H9 (cell line): ENCODE data around the gene RAD21L1. TPM values are rescaled to one million over a fixed set of nuclear protein-coding genes. Genes with fewer than 3 reads are reported as not detected.
"Not testable (repeated sequence)": the region's sequence is repeated elsewhere in the genome, so short reads cannot be mapped to it uniquely, and the experiment has no call there.

Experiments used
- DNase-seq: peaks from one replicate; pipeline ENCODE4 v3.0.0-alpha.2; 2017
- H2AFZ ChIP-seq: one replicate; pipeline ENCODE4 v1.6.1; 2013; ENCODE audit warnings: mild to moderate bottlenecking, low read length, control low read depth, moderate library complexity
- H2AK5ac ChIP-seq: 2 replicates; pipeline ENCODE4 v1.6.1; 2013; ENCODE audit warnings: low read length, control low read depth, mixed read lengths; ENCODE audit not compliant: insufficient read length
- H2BK120ac ChIP-seq: one replicate; pipeline ENCODE4 v1.6.1; 2013; ENCODE audit warnings: low read depth, mild to moderate bottlenecking, low read length, control low read depth, inconsistent platforms; ENCODE audit not compliant: poor library complexity, severe bottlenecking
- H2BK12ac ChIP-seq: 2 replicates; pipeline ENCODE4 v1.6.1; 2013; ENCODE audit warnings: low read length, control low read depth, mixed read lengths, low read depth; ENCODE audit not compliant: insufficient read length
- H2BK15ac ChIP-seq: 2 replicates; pipeline ENCODE4 v1.6.1; 2013; ENCODE audit warnings: low read depth, low read length, control low read depth
- H2BK20ac ChIP-seq: one replicate; pipeline ENCODE4 v1.6.1; 2013; ENCODE audit warnings: low read depth, mild to moderate bottlenecking, low read length, control low read depth, inconsistent platforms; ENCODE audit not compliant: poor library complexity, severe bottlenecking
- H2BK5ac ChIP-seq: 2 replicates; pipeline ENCODE4 v1.6.1; 2013; ENCODE audit warnings: low read length, control low read depth, mixed read lengths; ENCODE audit not compliant: insufficient read length
- H3K14ac ChIP-seq: 2 replicates; pipeline ENCODE4 v1.6.1; 2013; ENCODE audit warnings: low read length, control low read depth; ENCODE audit not compliant: insufficient read depth
- H3K18ac ChIP-seq: 2 replicates; pipeline ENCODE4 v1.6.1; 2013; ENCODE audit warnings: low read depth, mild to moderate bottlenecking, mixed read lengths, low read length, control low read depth; ENCODE audit not compliant: insufficient read length
- H3K23ac ChIP-seq: 2 replicates; pipeline ENCODE4 v1.6.1; 2013; ENCODE audit warnings: low read length, control low read depth, mixed read lengths, low read depth; ENCODE audit not compliant: insufficient read length
- H3K23me2 ChIP-seq: 2 replicates; pipeline ENCODE4 v1.6.1; 2013; ENCODE audit warnings: low read depth, mild to moderate bottlenecking, mixed read lengths, low read length, control low read depth; ENCODE audit not compliant: insufficient read length, poor library complexity, severe bottlenecking
- H3K27ac ChIP-seq: 2 replicates; pipeline ENCODE4 v1.5.1; 2013; ENCODE audit warnings: low read length, control low read depth, mixed read lengths, low read depth; ENCODE audit not compliant: insufficient read length
- H3K27me3 ChIP-seq: 2 replicates; pipeline ENCODE4 v1.6.1; 2013; ENCODE audit warnings: low read length, control low read depth, inconsistent platforms; ENCODE audit not compliant: insufficient read depth
- H3K4ac ChIP-seq: 2 replicates; pipeline ENCODE4 v1.6.1; 2013; ENCODE audit warnings: low read depth, mild to moderate bottlenecking, control low read depth, inconsistent platforms, low read length, moderate library complexity
- H3K4me1 ChIP-seq: 2 replicates; pipeline ENCODE4 v1.6.1; 2013; ENCODE audit warnings: low read length, control low read depth, inconsistent platforms; ENCODE audit not compliant: insufficient read depth
- H3K4me2 ChIP-seq: 2 replicates; pipeline ENCODE4 v1.6.1; 2013; ENCODE audit warnings: low read length, control low read depth, mixed read lengths; ENCODE audit not compliant: insufficient read length, insufficient read depth
- H3K56ac ChIP-seq: 2 replicates; pipeline ENCODE4 v1.6.1; 2013; ENCODE audit warnings: low read depth, mild to moderate bottlenecking, mixed read lengths, low read length, control low read depth; ENCODE audit not compliant: insufficient read length
- H3K79me1 ChIP-seq: 2 replicates; pipeline ENCODE4 v1.6.1; 2013; ENCODE audit warnings: low read depth, mild to moderate bottlenecking, moderate library complexity, low read length, control low read depth, inconsistent platforms; ENCODE audit not compliant: insufficient read depth, poor library complexity, severe bottlenecking
- H3K79me2 ChIP-seq: 2 replicates; pipeline ENCODE4 v1.6.1; 2013; ENCODE audit warnings: low read length, control low read depth, inconsistent platforms; ENCODE audit not compliant: insufficient read depth
- H3K9ac ChIP-seq: 2 replicates; pipeline ENCODE4 v1.6.1; 2013; ENCODE audit warnings: low read length, control low read depth, mixed read lengths; ENCODE audit not compliant: insufficient read length; ENCODE audit errors: extremely low read depth
- H3K9me3 ChIP-seq: one replicate; pipeline ENCODE4 v1.6.1; 2013; ENCODE audit warnings: low read depth, low read length, inconsistent platforms; ENCODE audit not compliant: control insufficient read depth
- H3T11ph ChIP-seq: one replicate; pipeline ENCODE4 v1.6.1; 2013; ENCODE audit warnings: mild to moderate bottlenecking, low read length, control low read depth, inconsistent platforms
- H4K20me1 ChIP-seq: one replicate; pipeline ENCODE4 v1.6.1; 2013; ENCODE audit not compliant: control insufficient read depth, insufficient read length, insufficient read depth
- H4K5ac ChIP-seq: 2 replicates; pipeline ENCODE4 v1.6.1; 2013; ENCODE audit warnings: low read depth, mild to moderate bottlenecking, mixed read lengths, low read length, control low read depth; ENCODE audit not compliant: insufficient read length
- H4K8ac ChIP-seq: replicated peaks from 2 replicates; pipeline ENCODE4 v1.6.1; 2013; ENCODE audit warnings: low read length, control low read depth, mixed read lengths, low read depth; ENCODE audit not compliant: insufficient read length
- H4K91ac ChIP-seq: 2 replicates; pipeline ENCODE4 v1.6.1; 2013; ENCODE audit warnings: low read depth, mild to moderate bottlenecking, moderate library complexity, mixed read lengths, low read length, control low read depth; ENCODE audit not compliant: insufficient read length
- H3K27ac Mint-ChIP-seq, 3 experiments: 2 replicates in 2 of 3; 3 replicates in 1 of 3; pipeline ENCODE4 v1.8.0; 2020 to 2021; ENCODE audit warnings: mixed read lengths in 3 of 3, mild to moderate bottlenecking in 1 of 3, moderate library complexity in 1 of 3
- H3K27me3 Mint-ChIP-seq: 2 replicates; pipeline ENCODE4 v1.8.0; 2021; ENCODE audit warnings: low read depth, mild to moderate bottlenecking, moderate library complexity, mixed read lengths
- H3K36me3 Mint-ChIP-seq, 3 experiments: 2 replicates in 2 of 3; 3 replicates in 1 of 3; pipeline ENCODE4 v1.8.0; 2020 to 2021; ENCODE audit warnings: low read depth in 3 of 3, mixed read lengths in 3 of 3; ENCODE audit not compliant: insufficient read depth in 1 of 3
- H3K4me1 Mint-ChIP-seq, 2 experiments: 2 replicates each; pipeline ENCODE4 v1.8.0; 2020; ENCODE audit warnings: mixed read lengths in 2 of 2
- H3K4me3 Mint-ChIP-seq, 2 experiments: 2 replicates in 1 of 2; 3 replicates in 1 of 2; pipeline ENCODE4 v1.8.0; 2020 to 2021; ENCODE audit warnings: mild to moderate bottlenecking in 2 of 2, mixed read lengths in 2 of 2, moderate library complexity in 1 of 2
- H3K9me3 Mint-ChIP-seq, 2 experiments: 2 replicates in 1 of 2; 3 replicates in 1 of 2; pipeline ENCODE4 v1.8.0; 2020; ENCODE audit warnings: mild to moderate bottlenecking in 2 of 2, mixed read lengths in 2 of 2, moderate library complexity in 1 of 2
- WGBS: extraction: QIAGEN DNeasy Blood & Tissue Kit; methylation state at CpG from one replicate; pipeline ENCODE4 v1.1.7; 2013; ENCODE audit warnings: missing lambda C conversion rate, low lambda C conversion rate, mixed read lengths; ENCODE audit not compliant: insufficient read length; ENCODE audit errors: extremely low coverage; 5-methylcytosine and 5-hydroxymethylcytosine counted together
- total RNA-seq: library from RNA; stranded (reverse); gene quantifications from 2 replicates; pipeline ENCODE4 v1.2.1, GENCODE V29; 2021
- TF ChIP-seq, protein P1 (sequence below): fragments of 200-600 bp; sonication (generic); conservative IDR thresholded peaks from 3 replicates; pipeline ENCODE4 v1.8.0; 2021; ENCODE audit warnings: antibody characterized with exemption, mild to moderate bottlenecking

RAD21L1 gene
- total RNA-seq, 1 experiment from 2014 or later: not detected

DNA sequence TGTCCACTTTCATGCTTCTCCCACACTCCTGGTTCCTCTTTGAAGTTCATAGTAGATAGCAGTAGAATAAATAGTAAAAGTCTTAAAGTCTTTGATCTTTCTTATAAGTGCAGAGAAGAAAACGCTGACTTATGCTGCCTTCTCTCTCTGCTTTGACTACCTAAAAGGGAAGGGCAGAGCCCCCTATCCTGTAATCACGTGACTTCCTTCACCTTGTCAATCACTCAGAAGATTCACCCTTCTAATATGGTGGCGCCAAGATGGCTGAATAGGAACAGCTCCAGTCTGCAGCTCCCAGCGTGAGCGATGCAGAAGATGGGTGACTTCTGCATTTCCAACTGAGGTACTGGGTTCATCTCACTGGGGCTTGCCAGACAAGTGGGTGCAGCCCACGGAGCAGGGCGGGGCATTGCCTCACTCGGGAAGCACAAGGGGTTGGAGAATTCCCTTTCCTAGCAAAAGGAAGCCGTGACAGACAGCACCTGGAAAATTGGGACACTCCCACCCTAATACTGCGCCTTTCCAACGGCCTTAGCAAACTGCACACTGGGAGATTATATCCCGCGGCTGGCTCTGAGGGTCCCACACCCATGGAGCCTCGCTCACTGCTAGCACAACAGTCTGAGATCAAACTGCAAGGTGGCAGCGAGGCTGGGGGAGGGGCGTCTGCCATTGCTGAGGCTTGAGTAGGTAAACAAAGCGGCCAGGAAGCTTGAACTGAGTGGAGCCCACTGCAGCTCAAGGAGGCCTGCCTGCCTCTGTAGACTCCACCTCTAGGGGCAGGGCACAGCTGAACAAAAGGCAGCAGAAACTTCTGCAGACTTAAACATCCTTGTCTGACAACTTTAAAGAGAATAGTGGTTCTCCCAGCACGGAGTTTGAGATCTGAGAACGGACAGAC is 9.1 kb upstream of the RAD21L1 start:
- H3K9ac ChIP-seq, H3K36me3 Mint-ChIP-seq, H3K56ac ChIP-seq, H3K27ac ChIP-seq, H4K20me1 ChIP-seq, H3K4me1 ChIP-seq, H2BK12ac ChIP-seq, H2BK20ac ChIP-seq, H3K9me3 ChIP-seq, H3K79me2 ChIP-seq, H2BK120ac ChIP-seq, H3K23ac ChIP-seq, H2BK5ac ChIP-seq, H3K14ac ChIP-seq, H3K27me3 ChIP-seq, H3K18ac ChIP-seq, H3T11ph ChIP-seq, H3K79me1 ChIP-seq, H2BK15ac ChIP-seq, H3K4me3 Mint-ChIP-seq, DNase-seq, H4K5ac ChIP-seq, H4K8ac ChIP-seq, H3K4me2 ChIP-seq, H4K91ac ChIP-seq, H3K23me2 ChIP-seq, H2AK5ac ChIP-seq, H2AFZ ChIP-seq, H3K4ac ChIP-seq: not testable (repeated sequence)
- H3K27me3 Mint-ChIP-seq: peaks cover 44% of the 10 kb centered on the region
- H3K9me3 Mint-ChIP-seq: peaks cover 23 to 28% of the 10 kb centered on the region in 2 experiments
- peak overlapping the region in 1 of 3 experiments; percentile 63; a peak in 1 of 7 replicates for H3K27ac Mint-ChIP-seq
- peaks cover 34 to 37% of the 10 kb centered on the region in 2 experiments for H3K4me1 Mint-ChIP-seq
- no CpG with 5 or more reads among the region's 19 CpGs for WGBS
- TF ChIP-seq, protein P1, sequence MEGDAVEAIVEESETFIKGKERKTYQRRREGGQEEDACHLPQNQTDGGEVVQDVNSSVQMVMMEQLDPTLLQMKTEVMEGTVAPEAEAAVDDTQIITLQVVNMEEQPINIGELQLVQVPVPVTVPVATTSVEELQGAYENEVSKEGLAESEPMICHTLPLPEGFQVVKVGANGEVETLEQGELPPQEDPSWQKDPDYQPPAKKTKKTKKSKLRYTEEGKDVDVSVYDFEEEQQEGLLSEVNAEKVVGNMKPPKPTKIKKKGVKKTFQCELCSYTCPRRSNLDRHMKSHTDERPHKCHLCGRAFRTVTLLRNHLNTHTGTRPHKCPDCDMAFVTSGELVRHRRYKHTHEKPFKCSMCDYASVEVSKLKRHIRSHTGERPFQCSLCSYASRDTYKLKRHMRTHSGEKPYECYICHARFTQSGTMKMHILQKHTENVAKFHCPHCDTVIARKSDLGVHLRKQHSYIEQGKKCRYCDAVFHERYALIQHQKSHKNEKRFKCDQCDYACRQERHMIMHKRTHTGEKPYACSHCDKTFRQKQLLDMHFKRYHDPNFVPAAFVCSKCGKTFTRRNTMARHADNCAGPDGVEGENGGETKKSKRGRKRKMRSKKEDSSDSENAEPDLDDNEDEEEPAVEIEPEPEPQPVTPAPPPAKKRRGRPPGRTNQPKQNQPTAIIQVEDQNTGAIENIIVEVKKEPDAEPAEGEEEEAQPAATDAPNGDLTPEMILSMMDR: peak; percentile 29; the same call in 2 of the 3 replicates

DNA sequence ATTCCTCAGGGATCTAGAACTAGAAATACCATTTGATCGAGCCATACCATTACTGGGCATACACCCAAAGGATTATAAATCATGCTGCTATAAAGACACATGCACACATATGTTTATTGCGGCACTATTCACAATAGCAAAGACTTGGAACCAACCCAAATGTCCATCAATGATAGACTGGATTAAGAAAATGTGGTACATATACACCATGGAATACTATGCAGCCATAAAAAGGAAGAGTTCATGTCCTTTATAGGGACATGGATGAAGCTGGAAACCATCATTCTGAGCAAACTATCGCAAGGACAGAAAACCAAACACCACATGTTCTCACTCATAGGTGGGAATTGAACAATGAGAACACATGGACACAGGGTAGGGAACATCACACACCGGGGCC is 3.1 kb upstream of the RAD21L1 start:
- not testable (repeated sequence) for H3K9ac ChIP-seq, H2BK15ac ChIP-seq, H4K20me1 ChIP-seq, H3K18ac ChIP-seq, DNase-seq, H2BK5ac ChIP-seq, H3K27me3 ChIP-seq, H3K4me1 Mint-ChIP-seq, H3K4me3 Mint-ChIP-seq, H3K27ac ChIP-seq, H3K79me1 ChIP-seq, H3K56ac ChIP-seq, H4K8ac ChIP-seq, H2BK20ac ChIP-seq, H4K91ac ChIP-seq, H3K23me2 ChIP-seq, H2AK5ac ChIP-seq, H3K27ac Mint-ChIP-seq, H3K36me3 Mint-ChIP-seq, H2AFZ ChIP-seq, H3K4me1 ChIP-seq, H3K4ac ChIP-seq, H3T11ph ChIP-seq, H3K9me3 ChIP-seq, H3K79me2 ChIP-seq, H3K4me2 ChIP-seq, H2BK12ac ChIP-seq, H2BK120ac ChIP-seq, H3K14ac ChIP-seq, H3K23ac ChIP-seq, H4K5ac ChIP-seq
- peaks cover 17 to 20% of the 10 kb centered on the region in 2 experiments for H3K9me3 Mint-ChIP-seq
- WGBS: no CpG with 5 or more reads among the region's 4 CpGs
- H3K27me3 Mint-ChIP-seq: peaks cover 68% of the 10 kb centered on the region
